Measurements from ENCODE around the gene ANTXRL.

ANTXRL gene

GRCh38 chr10:46306516-46307184, 19.9 kb downstream of the ANTXRL start:
- TF ChIP-seq CTCF (IDR thresholded peaks at IDR 0.05; ENCODE audit: low read depth, low read length), result no peak
- Histone ChIP-seq H3K27ac (no peak overlapping the region), H3K27me3 (ENCODE audit: insufficient read depth, low read depth, severe bottlenecking) (no peaks in the 10 kb centered on the region), H3K9me3 (ENCODE audit: severe bottlenecking) (no peaks in the 10 kb centered on the region), H3K36me3 (no peaks in the 10 kb centered on the region), H3K4me3 (ENCODE audit: low read depth, low read length) (no peak overlapping the region)
- DNase-seq, result no peak

GRCh38 chr10:46307281-46308112, 20.7 kb downstream of the ANTXRL start:
- no peak for TF ChIP-seq CTCF (IDR thresholded peaks at IDR 0.05; ENCODE audit: low read depth, low read length)
- DNase-seq, result no peak
- Histone ChIP-seq H3K4me3 (ENCODE audit: low read depth, low read length) (no peak overlapping the region), H3K9me3 (ENCODE audit: severe bottlenecking) (no peaks in the 10 kb centered on the region), H3K27ac (no peak overlapping the region), H3K27me3 (ENCODE audit: insufficient read depth, low read depth, severe bottlenecking) (no peaks in the 10 kb centered on the region), H3K36me3 (no peaks in the 10 kb centered on the region)

- Histone ChIP-seq H3K36me3 (no peaks in the 10 kb centered on the region), H3K27me3 (ENCODE audit: insufficient read depth, low read depth, severe bottlenecking) (no peaks in the 10 kb centered on the region), H3K4me3 (ENCODE audit: low read depth, low read length) (no peak overlapping the region), H3K27ac (no peak overlapping the region), H3K9me3 (ENCODE audit: severe bottlenecking) (no peaks in the 10 kb centered on the region)
- no peak for TF ChIP-seq CTCF (IDR thresholded peaks at IDR 0.05; ENCODE audit: low read depth, low read length)
- no peak for DNase-seq
These were observed 21.3 kb downstream of the ANTXRL start for GRCh38 chr10:46308113-46308415.

GRCh38 chr10:46308666-46309450, 22.1 kb downstream of the ANTXRL start:
- no peak for DNase-seq
- no peak overlapping the region for H3K4me3 ChIP-seq (ENCODE audit: low read depth, low read length)
- H3K36me3 ChIP-seq, result no peaks in the 10 kb centered on the region
- H3K27ac ChIP-seq, result no peak overlapping the region
- TF ChIP-seq CTCF (IDR thresholded peaks at IDR 0.05; ENCODE audit: low read depth, low read length), result no peak
- no peaks in the 10 kb centered on the region for H3K27me3 ChIP-seq (ENCODE audit: insufficient read depth, low read depth, severe bottlenecking)
- no peaks in the 10 kb centered on the region for H3K9me3 ChIP-seq (ENCODE audit: severe bottlenecking)

- no peak overlapping the region for H3K4me3 ChIP-seq (ENCODE audit: low read depth, low read length)
- no peak for TF ChIP-seq CTCF (IDR thresholded peaks at IDR 0.05; ENCODE audit: low read depth, low read length)
- no peak overlapping the region for H3K27ac ChIP-seq
- DNase-seq, result no peak
- no peaks in the 10 kb centered on the region for H3K9me3 ChIP-seq (ENCODE audit: severe bottlenecking)
- H3K27me3 ChIP-seq (ENCODE audit: insufficient read depth, low read depth, severe bottlenecking), result no peaks in the 10 kb centered on the region
- H3K36me3 ChIP-seq, result no peaks in the 10 kb centered on the region
These were observed 22.8 kb downstream of the ANTXRL start for GRCh38 chr10:46309511-46310142.
